Brain microvascular endothelial cell (primary cell): ENCODE measurements around the gene C2orf49.
A peak's percentile ranks its signal among the peaks of the same experiment; 100 is the strongest.

Experiments
- DNase-seq: peaks from one replicate; pipeline ENCODE4 v3.0.0-alpha.2; 2020
- H3K27ac ChIP-seq: fragments of 250-450 bp; sonication (Bioruptor Pico); 2 replicates; pipeline ENCODE4 v1.5.1; 2020; ENCODE audit warnings: mild to moderate bottlenecking, moderate library complexity
- H3K27me3 ChIP-seq: fragments of 250-450 bp; sonication (Bioruptor Pico); replicated peaks from 2 replicates; pipeline ENCODE4 v1.5.1; 2020; ENCODE audit warnings: mild to moderate bottlenecking
- H3K36me3 ChIP-seq: fragments of 250-450 bp; sonication (Bioruptor Pico); replicated peaks from 2 replicates; pipeline ENCODE4 v1.5.1; 2020; ENCODE audit warnings: mild to moderate bottlenecking
- H3K4me3 ChIP-seq: 2 replicates; pipeline ENCODE4 v1.5.1; 2011; ENCODE audit warnings: low read depth, mild to moderate bottlenecking, control low read depth, low read length, moderate library complexity
- in situ Hi-C: cut with HindIII; loops from 2 replicates; pipeline ENCODE4 v1.10.0; 2017; ENCODE audit warnings: low sequenced_read_pairs, low pct_ligation_motif_present
- TF ChIP-seq, protein P1 (sequence below): IDR thresholded peaks from 2 replicates; pipeline ENCODE4 v1.5.1; 2011; ENCODE audit warnings: low read depth, mild to moderate bottlenecking, moderate library complexity, low read length, control low read depth, inconsistent platforms; ENCODE audit errors: missing control alignments

Gene C2orf49

DNA sequence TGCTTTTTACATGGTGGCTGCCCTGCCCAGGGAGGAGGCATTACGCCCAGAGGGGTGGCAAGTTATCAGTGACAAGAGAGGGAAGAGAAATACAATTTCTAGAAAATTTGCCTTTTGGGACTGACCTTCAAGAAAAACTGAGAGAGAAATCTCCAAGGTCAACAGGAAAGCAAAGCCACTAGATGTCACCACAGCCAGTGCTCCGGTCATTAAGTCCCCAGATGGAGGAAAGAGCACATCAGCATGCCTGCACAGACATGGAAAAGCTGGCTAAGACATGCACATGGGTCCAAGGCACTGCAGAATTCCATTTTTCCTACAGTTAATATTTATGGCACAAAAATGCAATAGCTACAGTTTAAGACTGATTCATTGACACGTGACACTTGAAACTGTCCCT is 40.5 kb downstream of the C2orf49 start:
- TF ChIP-seq, protein P1, sequence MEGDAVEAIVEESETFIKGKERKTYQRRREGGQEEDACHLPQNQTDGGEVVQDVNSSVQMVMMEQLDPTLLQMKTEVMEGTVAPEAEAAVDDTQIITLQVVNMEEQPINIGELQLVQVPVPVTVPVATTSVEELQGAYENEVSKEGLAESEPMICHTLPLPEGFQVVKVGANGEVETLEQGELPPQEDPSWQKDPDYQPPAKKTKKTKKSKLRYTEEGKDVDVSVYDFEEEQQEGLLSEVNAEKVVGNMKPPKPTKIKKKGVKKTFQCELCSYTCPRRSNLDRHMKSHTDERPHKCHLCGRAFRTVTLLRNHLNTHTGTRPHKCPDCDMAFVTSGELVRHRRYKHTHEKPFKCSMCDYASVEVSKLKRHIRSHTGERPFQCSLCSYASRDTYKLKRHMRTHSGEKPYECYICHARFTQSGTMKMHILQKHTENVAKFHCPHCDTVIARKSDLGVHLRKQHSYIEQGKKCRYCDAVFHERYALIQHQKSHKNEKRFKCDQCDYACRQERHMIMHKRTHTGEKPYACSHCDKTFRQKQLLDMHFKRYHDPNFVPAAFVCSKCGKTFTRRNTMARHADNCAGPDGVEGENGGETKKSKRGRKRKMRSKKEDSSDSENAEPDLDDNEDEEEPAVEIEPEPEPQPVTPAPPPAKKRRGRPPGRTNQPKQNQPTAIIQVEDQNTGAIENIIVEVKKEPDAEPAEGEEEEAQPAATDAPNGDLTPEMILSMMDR, result no peak
- in situ Hi-C loops, result no loop called here
- Histone ChIP-seq H3K36me3 (peaks cover 97% of the 10 kb centered on the region), H3K27ac (peak overlapping the region; percentile 80), H3K4me3 (no peak overlapping the region), H3K27me3 (no peaks in the 10 kb centered on the region)
- no peak for DNase-seq

GRCh38 chr2:105378276-105378840 is 41.0 kb downstream of the C2orf49 start:
- Histone ChIP-seq H3K27ac (peak overlapping the region; percentile 80), H3K27me3 (no peaks in the 10 kb centered on the region), H3K4me3 (no peak overlapping the region), H3K36me3 (peaks cover 97% of the 10 kb centered on the region)
- DNase-seq, result no peak
- TF ChIP-seq, protein P1, result no peak
- in situ Hi-C loops, result no loop called here

DNA sequence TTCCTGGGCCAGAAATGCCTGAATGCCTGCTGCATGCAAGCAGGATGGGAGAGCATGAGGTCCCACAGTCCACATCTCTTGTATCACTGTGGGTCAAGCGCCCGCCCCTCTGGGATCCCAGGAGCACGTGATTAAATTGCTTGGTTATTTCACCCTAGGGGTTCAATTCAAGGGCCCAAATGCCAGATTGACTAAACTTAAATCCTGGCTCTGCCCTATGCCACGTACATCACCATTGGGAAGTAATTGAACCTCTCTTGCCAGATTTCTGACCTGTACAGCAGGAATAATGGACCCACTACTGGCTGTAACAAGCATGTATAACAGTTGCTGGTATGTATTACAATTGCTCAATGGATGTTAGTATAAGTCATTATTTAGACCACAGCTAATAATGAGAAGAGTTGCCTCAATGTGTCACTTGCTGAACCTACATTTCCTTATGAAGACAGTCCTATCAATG is 41.6 kb downstream of the C2orf49 start:
- no peak for DNase-seq
- peaks cover 97% of the 10 kb centered on the region for H3K36me3 ChIP-seq
- no peak overlapping the region for H3K4me3 ChIP-seq
- in situ Hi-C loops, result no loop called here
- H3K27me3 ChIP-seq, result no peaks in the 10 kb centered on the region
- TF ChIP-seq, protein P1, result no peak
- H3K27ac ChIP-seq, result peak overlapping the region; percentile 80

DNA sequence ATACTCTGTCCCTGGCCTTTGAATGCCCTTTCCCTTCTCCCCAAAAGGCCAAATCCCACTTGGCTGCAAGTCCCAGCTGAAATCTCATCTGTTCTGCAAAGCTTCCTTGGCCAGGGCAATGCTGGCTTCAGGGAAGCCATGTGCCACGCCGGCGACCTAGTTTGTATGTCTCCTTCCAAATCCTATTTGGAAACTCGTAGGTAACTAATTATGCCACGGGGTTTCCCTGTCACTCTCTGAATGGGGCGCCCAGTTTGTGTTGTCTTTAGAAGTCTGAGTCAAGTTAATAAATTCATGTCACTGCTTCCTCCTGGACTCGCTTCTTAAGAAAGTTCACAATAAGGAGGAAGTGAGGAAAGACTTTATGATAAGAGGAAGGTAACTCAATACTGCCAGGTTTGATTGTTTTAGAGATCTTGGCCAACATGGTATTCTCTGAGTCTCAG is 42.4 kb downstream of the C2orf49 start:
- in situ Hi-C loops, result no loop called here
- no peak for DNase-seq
- TF ChIP-seq, protein P1, result no peak
- Histone ChIP-seq H3K27ac (peak overlapping the region; percentile 52), H3K27me3 (no peaks in the 10 kb centered on the region), H3K4me3 (no peak overlapping the region), H3K36me3 (peaks cover 97% of the 10 kb centered on the region)

- no peaks in the 10 kb centered on the region for H3K27me3 ChIP-seq
- in situ Hi-C loops, result no loop called here
- TF ChIP-seq, protein P1, result no peak
- peak overlapping the region; percentile 52 for H3K27ac ChIP-seq
- no peak for DNase-seq
- peaks cover 100% of the 10 kb centered on the region for H3K36me3 ChIP-seq
- no peak overlapping the region for H3K4me3 ChIP-seq
Measured at GRCh38 chr2:105380432-105381100, 43.2 kb downstream of the C2orf49 start.
